ENCODE results near the gene UNC13C.

- TF ChIP-seq CTCF (IDR thresholded peaks at IDR 0.05) (no peak), POLR2A (IDR thresholded peaks at IDR 0.05) (no peak)
These were observed 599.4 kb downstream of the UNC13C start for GRCh38 chr15:54577476-54578250.

Data from tibial nerve (tissue), 3 donors.